ENCODE data around the gene MLST8.
"Not testable (repeated sequence)": the region's sequence is repeated elsewhere in the genome, so short reads cannot be mapped to it uniquely, and the experiment has no call there.

MLST8 gene

GRCh38 chr16:2231016-2231931 lies 26.0 kb downstream of the MLST8 start:
- DNase-seq (ENCODE audit: low spot score): no peak

- no peak for DNase-seq (ENCODE audit: low spot score)
Observed at GRCh38 chr16:2232094-2232990, 27.1 kb downstream of the MLST8 start.

GRCh38 chr16:2233046-2233775 lies 28.0 kb downstream of the MLST8 start:
- DNase-seq (ENCODE audit: low spot score): no peak

- no peak for DNase-seq (ENCODE audit: low spot score)
Observed at GRCh38 chr16:2233872-2234812, 28.9 kb downstream of the MLST8 start.

- DNase-seq (ENCODE audit: low spot score): no peak
Observed at GRCh38 chr16:2234813-2235170, 29.5 kb downstream of the MLST8 start.

- DNase-seq (ENCODE audit: low spot score): no peak
Observed at GRCh38 chr16:2235234-2235651, 30.0 kb downstream of the MLST8 start.

- DNase-seq (ENCODE audit: low spot score): no peak
Observed at GRCh38 chr16:2235695-2236336, 30.6 kb downstream of the MLST8 start.

- DNase-seq (ENCODE audit: low spot score): no peak
Observed at GRCh38 chr16:2236337-2237101, 31.3 kb downstream of the MLST8 start, which contains the start of gene DNASE1L2. Gene DNASE1L2, plus strand, starts transcription at chr16:2236444. Its CDS starts 373 bp downstream, at chr16:2236817.

GRCh38 chr16:2237102-2237482 lies 31.8 kb downstream of the MLST8 start:
- DNase-seq (ENCODE audit: low spot score): no peak

GRCh38 chr16:2237493-2238149 lies 32.4 kb downstream of the MLST8 start:
- DNase-seq (ENCODE audit: low spot score): no peak

- DNase-seq (ENCODE audit: low spot score): no peak
Observed at GRCh38 chr16:2238150-2238837, 33.0 kb downstream of the MLST8 start.

- DNase-seq (ENCODE audit: low spot score): no peak
Observed at GRCh38 chr16:2238838-2239675, 33.8 kb downstream of the MLST8 start.

GRCh38 chr16:2240331-2240730 lies 35.1 kb downstream of the MLST8 start:
- DNase-seq (ENCODE audit: low spot score): not testable (repeated sequence)

- no peak for DNase-seq (ENCODE audit: low spot score)
Observed at GRCh38 chr16:2242598-2242997, 37.3 kb downstream of the MLST8 start.

GRCh38 chr16:2243031-2243528 lies 37.8 kb downstream of the MLST8 start:
- no peak for DNase-seq (ENCODE audit: low spot score)

- no peak for DNase-seq (ENCODE audit: low spot score)
Observed at GRCh38 chr16:2243781-2244180, 38.5 kb downstream of the MLST8 start.

- no peak for DNase-seq (ENCODE audit: low spot score)
Observed at GRCh38 chr16:2244301-2244700, 39.0 kb downstream of the MLST8 start.
